Measurements from ENCODE around the gene EDNRA.
"Not testable (repeated sequence)": the region's sequence is repeated elsewhere in the genome, so short reads cannot be mapped to it uniquely, and the experiment has no call there.

Gene EDNRA

GRCh38 chr4:147480891-147481576, at the start of gene EDNRA:
TSS of gene EDNRA (plus strand) at chr4:147481097. CDS start at chr4:147485682, 4,585 bp downstream.
- no peak for DNase-seq (ENCODE audit: low spot score)

GRCh38 chr4:147434370-147434769, 46.5 kb upstream of the EDNRA start:
- DNase-seq (ENCODE audit: low spot score) = not testable (repeated sequence)

DNA sequence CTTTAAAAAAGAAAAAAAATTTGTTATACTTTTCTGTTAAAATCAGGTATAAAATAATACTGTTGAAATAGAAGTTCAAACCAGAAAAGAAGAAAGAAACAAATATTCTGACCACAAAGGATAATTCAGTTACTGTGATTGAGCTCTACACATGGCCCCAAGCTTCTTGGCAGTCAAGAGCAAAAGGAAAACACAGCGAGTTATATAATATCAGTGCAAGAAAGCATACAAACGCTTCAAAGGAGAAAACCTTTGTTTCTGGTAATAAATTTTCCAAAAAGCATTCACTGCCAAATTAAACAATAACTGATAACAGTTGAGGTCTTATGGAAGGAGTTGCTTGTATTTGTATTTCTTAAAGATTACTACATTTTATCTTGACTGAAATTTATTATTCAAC, 40.5 kb upstream of the EDNRA start:
- DNase-seq (ENCODE audit: low spot score) = no peak

- no peak for DNase-seq (ENCODE audit: low spot score)
These were observed 33.1 kb upstream of the EDNRA start for GRCh38 chr4:147447786-147448185.

GRCh38 chr4:147453561-147454141, 27.2 kb upstream of the EDNRA start:
- DNase-seq (ENCODE audit: low spot score) = no peak

- no peak for DNase-seq (ENCODE audit: low spot score)
These were observed 24.2 kb upstream of the EDNRA start for GRCh38 chr4:147456706-147457105.

GRCh38 chr4:147461161-147461560, 19.7 kb upstream of the EDNRA start:
- DNase-seq (ENCODE audit: low spot score) = no peak

DNA sequence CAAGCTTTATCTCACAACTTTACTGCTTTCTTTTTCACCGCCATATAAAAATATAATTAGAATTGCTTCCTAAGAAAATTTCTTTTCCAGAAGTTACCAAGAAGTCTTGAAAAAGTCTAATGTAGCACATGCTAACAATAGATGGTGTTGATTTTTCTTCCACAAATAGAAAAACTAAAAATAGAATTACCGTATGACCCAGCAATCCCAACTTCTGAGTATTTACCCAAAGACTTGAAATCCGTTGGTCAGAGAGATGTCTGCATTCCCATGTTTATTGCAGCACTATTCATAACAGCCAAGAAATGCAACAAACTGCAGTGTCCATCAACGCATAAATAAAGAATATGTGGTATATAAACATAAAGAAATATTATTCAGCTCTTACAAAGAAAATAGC, 17.8 kb upstream of the EDNRA start:
- DNase-seq (ENCODE audit: low spot score) = no peak

DNA sequence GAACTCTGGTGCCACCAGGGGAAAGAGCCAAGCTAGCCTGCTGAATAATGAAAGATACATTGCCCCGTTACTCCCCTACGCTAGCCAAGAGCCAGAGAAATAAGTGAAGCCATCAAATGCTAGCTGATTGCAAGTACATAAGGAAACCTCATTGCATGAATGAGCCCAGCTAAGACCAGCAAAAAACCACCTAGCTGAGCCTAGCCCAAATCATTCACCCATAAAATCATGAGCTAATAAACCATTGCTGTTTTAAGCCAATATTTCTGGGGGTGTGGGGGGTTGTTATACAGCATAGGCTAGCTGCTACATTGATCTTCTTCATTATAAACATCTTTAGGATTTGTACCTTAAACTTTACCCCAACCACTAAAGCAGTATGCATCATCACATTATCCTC, 15.4 kb upstream of the EDNRA start:
- no peak for DNase-seq (ENCODE audit: low spot score)

- no peak for DNase-seq (ENCODE audit: low spot score)
These were observed 3.5 kb upstream of the EDNRA start for GRCh38 chr4:147477439-147477838.

DNA sequence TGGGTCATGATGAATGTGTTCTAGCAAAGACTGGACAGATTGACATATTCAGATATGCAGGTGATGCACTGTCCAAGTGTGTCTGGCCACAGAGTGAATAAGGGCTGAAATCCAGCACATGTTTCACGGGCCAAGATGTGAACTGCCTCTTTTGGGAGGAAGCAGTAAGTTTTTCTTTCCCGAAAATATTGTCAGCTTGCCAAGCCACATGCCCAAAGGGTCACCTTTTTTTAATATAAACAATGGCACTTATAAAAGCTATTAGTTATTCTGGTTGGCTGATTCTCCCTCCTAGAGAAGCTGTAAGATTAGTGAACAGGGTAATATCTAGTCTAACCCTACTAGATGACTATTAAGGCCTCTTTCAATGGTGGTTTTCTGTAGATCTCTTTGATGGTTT, 1.5 kb upstream of the EDNRA start:
- no peak for DNase-seq (ENCODE audit: low spot score)

- DNase-seq (ENCODE audit: low spot score) = no peak
These were observed 1.1 kb upstream of the EDNRA start for GRCh38 chr4:147479786-147480185.

DNA sequence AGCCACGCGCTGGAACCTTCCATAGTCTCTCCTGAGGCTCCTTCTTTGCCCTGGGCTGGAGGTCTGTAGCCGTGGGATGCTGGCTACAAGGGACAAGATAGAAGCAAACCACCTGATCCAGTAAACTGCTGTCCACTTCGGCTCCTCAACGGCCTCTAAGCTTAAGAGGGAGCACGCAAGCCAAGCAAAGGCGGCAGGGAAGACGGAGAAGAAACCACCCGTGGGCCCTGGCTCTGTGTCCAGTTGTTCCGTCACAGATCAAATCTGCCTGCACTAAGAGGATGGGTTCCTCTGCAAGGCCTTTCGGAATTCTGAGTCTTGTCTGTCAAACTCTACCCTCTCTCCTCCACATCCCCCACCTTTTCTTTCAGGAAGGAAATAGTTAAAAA, 401 bp upstream of the EDNRA start:
- DNase-seq (ENCODE audit: low spot score) = no peak

GRCh38 chr4:147481577-147482109, 746 bp downstream of the EDNRA start:
- no peak for DNase-seq (ENCODE audit: low spot score)

GRCh38 chr4:147482281-147482680, 1.4 kb downstream of the EDNRA start:
- DNase-seq (ENCODE audit: low spot score) = no peak

GRCh38 chr4:147485167-147485566, 4.3 kb downstream of the EDNRA start:
- DNase-seq (ENCODE audit: low spot score) = no peak

DNA sequence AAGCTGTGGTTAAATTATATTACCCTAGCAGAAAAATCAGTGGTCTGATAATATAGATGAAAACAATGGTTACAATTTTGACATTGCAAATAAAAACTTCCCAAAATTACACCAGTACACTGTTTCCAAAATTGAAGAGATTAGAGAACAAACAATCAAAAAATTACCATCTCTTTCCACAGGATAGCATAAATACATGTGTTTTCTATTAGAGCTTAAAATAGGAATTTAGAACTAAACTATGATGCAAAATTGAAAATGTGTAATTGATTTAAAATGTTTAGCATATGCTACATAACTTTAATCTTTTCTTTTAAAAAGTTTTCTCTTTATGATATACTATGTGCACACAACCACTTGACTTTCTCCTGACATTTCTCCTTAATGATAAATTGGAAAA, 6.7 kb downstream of the EDNRA start:
- no peak for DNase-seq (ENCODE audit: low spot score)

- no peak for DNase-seq (ENCODE audit: low spot score)
These were observed 7.7 kb downstream of the EDNRA start for GRCh38 chr4:147488556-147488955.

DNA sequence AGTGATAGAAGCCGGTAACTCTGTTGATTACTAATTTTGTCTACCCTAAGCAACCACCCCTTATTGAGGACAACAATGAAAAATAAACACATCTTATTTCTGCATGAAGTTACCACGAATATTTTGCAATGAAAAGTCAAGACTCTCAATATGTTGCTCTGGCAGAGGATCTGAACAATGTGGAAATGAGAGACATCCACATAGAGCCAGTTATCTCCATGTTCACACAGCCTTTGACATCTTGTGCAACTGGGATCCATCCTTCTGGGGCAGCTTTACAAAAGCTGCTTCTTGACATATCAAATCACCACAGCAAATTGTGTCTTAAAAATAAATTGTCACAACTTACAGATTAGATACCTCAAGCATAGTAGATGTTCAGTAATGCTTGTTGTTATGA, 10.2 kb downstream of the EDNRA start:
- DNase-seq (ENCODE audit: low spot score) = no peak

GRCh38 chr4:147492306-147492705, 11.4 kb downstream of the EDNRA start:
- no peak for DNase-seq (ENCODE audit: low spot score)

DNA sequence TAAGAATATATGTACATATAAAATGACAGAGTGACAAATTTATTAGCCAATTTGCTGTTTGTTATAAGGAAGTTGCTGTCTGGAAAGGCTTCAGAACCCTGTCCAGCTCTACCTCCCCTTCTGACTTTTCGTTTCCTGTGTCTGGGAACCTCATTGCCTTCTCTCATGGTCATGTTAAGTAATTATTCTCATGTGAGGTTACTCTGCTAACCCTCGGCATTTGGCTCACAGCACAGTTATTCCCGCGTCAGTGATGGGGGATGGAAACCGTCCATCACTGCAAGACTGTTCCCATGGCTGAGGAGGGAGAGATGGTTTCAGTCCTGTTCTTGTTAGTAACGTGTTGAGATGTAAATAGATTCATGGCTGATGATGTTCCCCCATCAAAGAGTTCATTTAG, 11.9 kb downstream of the EDNRA start:
- DNase-seq (ENCODE audit: low spot score) = no peak

- no peak for DNase-seq (ENCODE audit: low spot score)
These were observed 12.4 kb downstream of the EDNRA start for GRCh38 chr4:147493307-147493706.

GRCh38 chr4:147494301-147494700, 13.4 kb downstream of the EDNRA start:
- no peak for DNase-seq (ENCODE audit: low spot score)

DNA sequence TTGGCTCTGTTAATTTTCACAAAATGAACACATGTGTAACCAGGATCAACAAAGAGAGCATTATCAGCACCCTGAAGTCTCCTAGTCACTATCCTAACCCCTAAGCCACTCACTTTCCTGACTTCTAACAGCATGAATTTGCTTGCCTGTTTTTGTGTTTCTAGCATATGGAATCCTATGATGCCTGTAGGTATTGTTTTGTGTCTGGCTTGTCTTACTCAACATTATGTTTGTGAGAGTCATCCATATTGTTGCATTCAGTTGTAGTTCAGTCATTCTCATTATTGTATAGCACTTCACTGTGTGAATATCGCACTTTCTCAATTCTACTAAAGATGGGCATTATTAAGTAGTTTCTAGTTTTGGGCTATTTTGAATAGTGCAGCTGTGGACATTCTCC, 15.6 kb downstream of the EDNRA start:
- DNase-seq (ENCODE audit: low spot score) = no peak
